Natural killer cell (primary cell): ENCODE measurements around the gene SEC16A. TPM values are rescaled to one million over a fixed set of nuclear protein-coding genes. Genes with fewer than 3 reads are reported as not detected.

ENCODE experiments used
- ATAC-seq, 3 donors: fragments of 150-1000 bp in 2 of 3; fragments of 200-7000 bp in 1 of 3; cut with Tn5 transposase; 1 replicate in 1 of 3; 2 replicates in 2 of 3; pipeline ENCODE4 v1.10.0; 2021; ENCODE audit warnings: mild to moderate bottlenecking in 2 of 3, moderate library complexity in 2 of 3
- DNase-seq, 2 donors: peaks; one replicate each; pipeline versions ENCODE4 v3.0.0 to v3.0.0-alpha.2; 2013 to 2021; ENCODE audit warnings: mixed read lengths in 1 of 2
- H3K27ac ChIP-seq: one replicate; pipeline ENCODE4 v1.5.1; 2013; ENCODE audit warnings: mild to moderate bottlenecking, low read length
- H3K27me3 ChIP-seq: one replicate; pipeline ENCODE4 v1.6.1; 2013; ENCODE audit warnings: low read length; ENCODE audit not compliant: control insufficient read depth, insufficient read depth
- H3K36me3 ChIP-seq: one replicate; pipeline ENCODE4 v1.6.1; 2013; ENCODE audit warnings: low read length; ENCODE audit not compliant: control insufficient read depth, insufficient read depth
- H3K4me1 ChIP-seq: one replicate; pipeline ENCODE4 v1.6.1; 2013; ENCODE audit warnings: low read length; ENCODE audit not compliant: control insufficient read depth, insufficient read depth
- H3K4me3 ChIP-seq: one replicate; pipeline ENCODE4 v1.5.1; 2013; ENCODE audit warnings: low read length
- H3K9me3 ChIP-seq: one replicate; pipeline ENCODE4 v1.6.1; 2013; ENCODE audit warnings: low read length; ENCODE audit not compliant: control insufficient read depth, insufficient read depth
- H3K27ac Mint-ChIP-seq, 2 donors: one replicate each; pipeline ENCODE4 v1.8.0; 2022; ENCODE audit warnings: mild to moderate bottlenecking in 2 of 2, mixed read lengths in 2 of 2, moderate library complexity in 1 of 2
- H3K27me3 Mint-ChIP-seq, 2 donors: one replicate each; pipeline ENCODE4 v1.8.0; 2022; ENCODE audit warnings: low read depth in 2 of 2, mixed read lengths in 2 of 2
- H3K36me3 Mint-ChIP-seq: one replicate; pipeline ENCODE4 v1.8.0; 2022; ENCODE audit warnings: mixed read lengths
- H3K4me1 Mint-ChIP-seq, 2 donors: one replicate each; pipeline ENCODE4 v1.8.0; 2022; ENCODE audit warnings: mixed read lengths in 2 of 2
- H3K4me3 Mint-ChIP-seq: one replicate; pipeline ENCODE4 v1.8.0; 2022; ENCODE audit warnings: mild to moderate bottlenecking, moderate library complexity, mixed read lengths
- H3K9me3 Mint-ChIP-seq, 2 donors: one replicate each; pipeline ENCODE4 v1.8.0; 2022; ENCODE audit warnings: mixed read lengths in 2 of 2
- CTCF ChIP-seq: fragments of 200-600 bp; IDR thresholded peaks from one replicate; pipeline ENCODE4 v1.8.0; 2022; ENCODE audit warnings: antibody characterized with exemption
- WGBS: methylation state at CpG from one replicate; pipeline ENCODE4 v1.1.7; 2013; ENCODE audit warnings: missing lambda C conversion rate; ENCODE audit not compliant: insufficient coverage; 5-methylcytosine and 5-hydroxymethylcytosine counted together
- intact Hi-C: fragments of 100-400 bp; cut with micrococcal nuclease; formaldehyde crosslinking; loops from one replicate; pipeline ENCODE4 v1.14.2; 2022
- total RNA-seq, 4 donors: library from RNA; stranded (reverse); fragments of 120-200 nt in 1 of 4; gene quantifications; one replicate each; pipeline versions ENCODE4 v1.2.3 to v1.2.4, GENCODE V29; 2013 to 2022

SEC16A gene
- total RNA-seq, 3 donors from 2014 or later (not counting 1 experiment from before 2014, with no cell fraction given), result 84.3 to 89.0 (median 87.1) TPM

DNA sequence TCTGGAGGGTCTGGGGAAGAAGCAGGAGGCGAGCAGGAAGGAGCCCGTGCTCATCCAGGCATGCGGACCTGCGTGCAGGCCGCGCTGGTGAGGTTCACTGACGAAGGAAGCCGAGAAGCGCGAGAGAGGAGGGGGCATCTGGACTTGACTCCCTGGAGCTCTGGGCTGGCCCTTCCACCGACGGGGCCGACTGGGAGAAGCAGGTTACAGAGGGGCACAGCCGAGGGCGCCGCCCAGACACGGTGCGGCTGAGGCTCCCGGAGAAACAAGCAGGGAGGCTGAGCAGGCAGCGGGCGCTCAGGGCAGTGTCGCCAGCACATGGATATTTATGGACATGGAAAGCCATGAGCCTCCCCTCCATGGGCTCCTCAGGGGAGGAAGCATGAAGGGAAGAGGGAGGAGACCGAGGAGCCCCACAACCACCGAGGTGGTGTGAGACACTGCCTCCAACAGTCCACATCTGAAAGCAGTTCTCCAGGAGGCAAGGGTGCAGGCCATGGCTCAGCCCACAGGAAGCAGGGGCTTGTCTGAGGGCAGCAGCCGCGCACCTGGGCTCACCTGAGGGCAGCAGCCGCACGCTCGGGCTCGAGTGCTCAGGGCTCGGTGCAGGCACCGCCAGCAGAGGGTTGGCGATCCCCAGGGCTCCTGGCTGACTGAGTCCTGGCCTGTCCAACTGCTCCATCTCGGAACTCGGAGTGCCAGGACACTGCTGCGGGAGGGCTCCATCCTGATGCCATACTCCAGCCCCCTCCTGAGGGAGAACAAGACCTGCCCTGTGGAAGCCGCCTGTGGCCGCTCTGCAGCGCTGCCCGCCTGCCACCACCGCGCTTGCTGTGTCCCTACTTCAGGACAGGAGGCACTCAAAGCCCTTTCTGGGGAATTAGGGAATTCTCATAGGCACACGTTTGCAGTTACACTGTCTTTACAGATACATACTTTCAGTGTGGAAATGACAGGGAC lies 27.5 kb downstream of the SEC16A start:
- no peak overlapping the region for H3K27ac ChIP-seq
- H3K4me1 Mint-ChIP-seq, result no peaks in the 10 kb centered on the region
- peak in 2 of 3 donors; percentile 17 to 23 for ATAC-seq
- no peak for DNase-seq
- H3K27me3 ChIP-seq, result no peaks in the 10 kb centered on the region
- no peak overlapping the region for H3K27ac Mint-ChIP-seq
- H3K36me3 ChIP-seq, result peaks cover 82% of the 10 kb centered on the region
- H3K9me3 Mint-ChIP-seq, result no peaks in the 10 kb centered on the region
- no peaks in the 10 kb centered on the region for H3K9me3 ChIP-seq
- H3K36me3 Mint-ChIP-seq, result no peaks in the 10 kb centered on the region
- H3K4me3 Mint-ChIP-seq, result no peak overlapping the region
- no peak for TF ChIP-seq CTCF
- intact Hi-C loops, result no loop called here
- no peak overlapping the region for H3K4me3 ChIP-seq
- no peaks in the 10 kb centered on the region for H3K27me3 Mint-ChIP-seq
- WGBS, result 95% methylated on average over 43 of the region's 43 CpGs
- no peaks in the 10 kb centered on the region for H3K4me1 ChIP-seq

- no peaks in the 10 kb centered on the region for H3K9me3 ChIP-seq
- H3K36me3 Mint-ChIP-seq, result no peaks in the 10 kb centered on the region
- no peak for ATAC-seq
- H3K36me3 ChIP-seq, result peaks cover 82% of the 10 kb centered on the region
- WGBS, result 94% methylated on average over 25 of the region's 25 CpGs
- no peak overlapping the region for H3K4me3 Mint-ChIP-seq
- H3K27ac Mint-ChIP-seq, result no peak overlapping the region
- no peak for TF ChIP-seq CTCF
- H3K4me1 Mint-ChIP-seq, result no peaks in the 10 kb centered on the region
- intact Hi-C loops, result no loop called here
- H3K27me3 Mint-ChIP-seq, result no peaks in the 10 kb centered on the region
- no peak for DNase-seq
- no peaks in the 10 kb centered on the region for H3K9me3 Mint-ChIP-seq
- H3K27me3 ChIP-seq, result no peaks in the 10 kb centered on the region
- no peak overlapping the region for H3K27ac ChIP-seq
- H3K4me1 ChIP-seq, result no peaks in the 10 kb centered on the region
- H3K4me3 ChIP-seq, result no peak overlapping the region
Observed at GRCh38 chr9:136454026-136454796, 28.6 kb downstream of the SEC16A start.

DNA sequence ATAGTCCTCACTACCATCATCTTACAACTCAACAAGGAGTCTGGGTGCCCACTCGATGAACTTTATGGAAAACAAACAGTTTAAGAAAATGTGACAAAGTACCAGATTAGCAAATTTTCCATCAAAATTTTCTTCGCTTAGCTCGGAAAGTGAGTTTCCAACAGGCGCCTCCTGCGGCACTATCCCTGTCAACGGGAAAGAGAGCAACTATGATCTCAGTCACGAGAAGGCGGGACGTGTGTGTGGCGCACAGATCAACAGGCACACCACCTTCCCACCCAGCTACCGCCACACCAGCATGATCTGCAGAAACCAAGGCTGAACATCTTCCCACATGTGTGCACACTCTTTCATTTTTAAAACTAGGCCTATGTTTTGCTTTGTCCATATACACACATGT lies 29.5 kb downstream of the SEC16A start:
- no peaks in the 10 kb centered on the region for H3K4me1 ChIP-seq
- H3K27me3 ChIP-seq, result no peaks in the 10 kb centered on the region
- Mint-ChIP-seq H3K4me1 (no peaks in the 10 kb centered on the region), H3K27ac (peak overlapping the region in 1 of 2 donors; percentile 10), H3K36me3 (no peaks in the 10 kb centered on the region), H3K27me3 (no peaks in the 10 kb centered on the region), H3K4me3 (no peak overlapping the region), H3K9me3 (no peaks in the 10 kb centered on the region)
- intact Hi-C loops, result no loop called here
- whole genome bisulfite sequencing, result 96% methylated on average over 11 of the region's 11 CpGs
- ATAC-seq (no peak), DNase-seq (no peak)
- no peak overlapping the region for H3K4me3 ChIP-seq
- peaks cover 81% of the 10 kb centered on the region for H3K36me3 ChIP-seq
- no peak overlapping the region for H3K27ac ChIP-seq
- no peaks in the 10 kb centered on the region for H3K9me3 ChIP-seq
- no peak for TF ChIP-seq CTCF
